Activated T-cell treated with anti-CD3 and anti-CD28 coated beads, Interleukin-2, amount 50 U/mL, for 24 hours (primary cell): ENCODE results near the gene RPS5.

Experiments
- DNase-seq: peaks from one replicate; pipeline ENCODE4 v3.0.0-alpha.2; 2020
- H3K27ac Mint-ChIP-seq: 2 replicates; pipeline ENCODE4 v1.8.0; 2020; ENCODE audit warnings: mild to moderate bottlenecking, mixed read lengths
- H3K27me3 Mint-ChIP-seq: 2 replicates; pipeline ENCODE4 v1.8.0; 2020; ENCODE audit warnings: mixed read lengths
- H3K36me3 Mint-ChIP-seq: 2 replicates; pipeline ENCODE4 v1.8.0; 2020; ENCODE audit warnings: low read depth, mixed read lengths
- H3K4me1 Mint-ChIP-seq: 2 replicates; pipeline ENCODE4 v1.8.0; 2020; ENCODE audit warnings: low read depth, mixed read lengths
- H3K4me3 Mint-ChIP-seq: 2 replicates; pipeline ENCODE4 v1.8.0; 2020; ENCODE audit warnings: mild to moderate bottlenecking, moderate library complexity, mixed read lengths
- H3K9me3 Mint-ChIP-seq: 2 replicates; pipeline ENCODE4 v1.8.0; 2020; ENCODE audit warnings: mixed read lengths

Gene RPS5

GRCh38 chr19:58388175-58388526, 1.1 kb downstream of the RPS5 start:
- peak overlapping the region; percentile 97 for H3K4me3 Mint-ChIP-seq
- no peaks in the 10 kb centered on the region for H3K27me3 Mint-ChIP-seq
- H3K9me3 Mint-ChIP-seq: no peaks in the 10 kb centered on the region
- H3K36me3 Mint-ChIP-seq: peaks cover 68% of the 10 kb centered on the region
- no peak for DNase-seq
- H3K4me1 Mint-ChIP-seq: peaks cover 47% of the 10 kb centered on the region
- peak overlapping the region; percentile 99 for H3K27ac Mint-ChIP-seq

GRCh38 chr19:58392945-58393724, 6.1 kb downstream of the RPS5 start:
- Mint-ChIP-seq H3K9me3 (no peaks in the 10 kb centered on the region), H3K36me3 (peaks cover 78% of the 10 kb centered on the region), H3K4me3 (no peak overlapping the region), H3K27ac (peak overlapping the region; percentile 13), H3K4me1 (peaks cover 50% of the 10 kb centered on the region), H3K27me3 (peaks cover 13% of the 10 kb centered on the region)
- no peak for DNase-seq

GRCh38 chr19:58393725-58394033, 6.6 kb downstream of the RPS5 start:
- Mint-ChIP-seq H3K27me3 (peaks cover 13% of the 10 kb centered on the region), H3K4me3 (no peak overlapping the region), H3K27ac (no peak overlapping the region), H3K9me3 (no peaks in the 10 kb centered on the region), H3K36me3 (peaks cover 72% of the 10 kb centered on the region), H3K4me1 (peaks cover 45% of the 10 kb centered on the region)
- DNase-seq: no peak

GRCh38 chr19:58394821-58395219, 7.8 kb downstream of the RPS5 start:
- H3K36me3 Mint-ChIP-seq: peaks cover 62% of the 10 kb centered on the region
- no peaks in the 10 kb centered on the region for H3K9me3 Mint-ChIP-seq
- no peak for DNase-seq
- H3K27me3 Mint-ChIP-seq: peaks cover 13% of the 10 kb centered on the region
- H3K27ac Mint-ChIP-seq: peak overlapping the region; percentile 31
- H3K4me1 Mint-ChIP-seq: peaks cover 38% of the 10 kb centered on the region
- no peak overlapping the region for H3K4me3 Mint-ChIP-seq

GRCh38 chr19:58395220-58395978, 8.3 kb downstream of the RPS5 start, which contains the start of gene RNF225:
Gene RNF225 (plus strand): TSS chr19:58395656. CDS start chr19:58396090, 434 bp downstream.
- H3K9me3 Mint-ChIP-seq: no peaks in the 10 kb centered on the region
- peaks cover 56% of the 10 kb centered on the region for H3K36me3 Mint-ChIP-seq
- H3K27me3 Mint-ChIP-seq: peaks cover 13% of the 10 kb centered on the region
- peaks cover 35% of the 10 kb centered on the region for H3K4me1 Mint-ChIP-seq
- peak within 1 kb of the TSS; percentile 31 for H3K27ac Mint-ChIP-seq
- DNase-seq: peak; percentile 67
- H3K4me3 Mint-ChIP-seq: no peak within 1 kb of the TSS

- Mint-ChIP-seq H3K9me3 (no peaks in the 10 kb centered on the region), H3K27me3 (peaks cover 13% of the 10 kb centered on the region), H3K4me1 (peaks cover 36% of the 10 kb centered on the region), H3K27ac (peak overlapping the region; percentile 9), H3K36me3 (peaks cover 49% of the 10 kb centered on the region), H3K4me3 (no peak overlapping the region)
- peak; percentile 62 for DNase-seq
Measured at GRCh38 chr19:58395979-58396627, 9.0 kb downstream of the RPS5 start.

- peaks cover 13% of the 10 kb centered on the region for H3K27me3 Mint-ChIP-seq
- no peak for DNase-seq
- peaks cover 38% of the 10 kb centered on the region for H3K4me1 Mint-ChIP-seq
- H3K27ac Mint-ChIP-seq: no peak overlapping the region
- peaks cover 45% of the 10 kb centered on the region for H3K36me3 Mint-ChIP-seq
- H3K4me3 Mint-ChIP-seq: no peak overlapping the region
- H3K9me3 Mint-ChIP-seq: no peaks in the 10 kb centered on the region
Measured at GRCh38 chr19:58396691-58397532, 9.8 kb downstream of the RPS5 start.

- H3K27ac Mint-ChIP-seq: no peak overlapping the region
- H3K4me3 Mint-ChIP-seq: no peak overlapping the region
- H3K36me3 Mint-ChIP-seq: peaks cover 39% of the 10 kb centered on the region
- no peaks in the 10 kb centered on the region for H3K9me3 Mint-ChIP-seq
- H3K4me1 Mint-ChIP-seq: peaks cover 40% of the 10 kb centered on the region
- peaks cover 13% of the 10 kb centered on the region for H3K27me3 Mint-ChIP-seq
- DNase-seq: no peak
Measured at GRCh38 chr19:58397533-58398037, 10.5 kb downstream of the RPS5 start.

- DNase-seq: no peak
- peaks cover 34% of the 10 kb centered on the region for H3K36me3 Mint-ChIP-seq
- no peak overlapping the region for H3K4me3 Mint-ChIP-seq
- H3K27me3 Mint-ChIP-seq: peaks cover 13% of the 10 kb centered on the region
- H3K9me3 Mint-ChIP-seq: no peaks in the 10 kb centered on the region
- no peak overlapping the region for H3K27ac Mint-ChIP-seq
- peaks cover 37% of the 10 kb centered on the region for H3K4me1 Mint-ChIP-seq
Measured at GRCh38 chr19:58398087-58398486, 11.0 kb downstream of the RPS5 start.

- no peak for DNase-seq
- Mint-ChIP-seq H3K4me1 (peaks cover 36% of the 10 kb centered on the region), H3K27me3 (peaks cover 13% of the 10 kb centered on the region), H3K4me3 (no peak overlapping the region), H3K27ac (no peak overlapping the region), H3K36me3 (peaks cover 29% of the 10 kb centered on the region), H3K9me3 (no peaks in the 10 kb centered on the region)
Measured at GRCh38 chr19:58398545-58398944, 11.5 kb downstream of the RPS5 start.

- peak overlapping the region; percentile 78 for H3K27ac Mint-ChIP-seq
- peaks cover 29% of the 10 kb centered on the region for H3K4me1 Mint-ChIP-seq
- H3K27me3 Mint-ChIP-seq: peaks cover 13% of the 10 kb centered on the region
- H3K4me3 Mint-ChIP-seq: no peak overlapping the region
- H3K36me3 Mint-ChIP-seq: peaks cover 16% of the 10 kb centered on the region
- no peak for DNase-seq
- H3K9me3 Mint-ChIP-seq: no peaks in the 10 kb centered on the region
Measured at GRCh38 chr19:58399903-58400302, 12.8 kb downstream of the RPS5 start.

- H3K27me3 Mint-ChIP-seq: peaks cover 13% of the 10 kb centered on the region
- no peaks in the 10 kb centered on the region for H3K9me3 Mint-ChIP-seq
- no peak for DNase-seq
- peaks cover 11% of the 10 kb centered on the region for H3K36me3 Mint-ChIP-seq
- H3K4me3 Mint-ChIP-seq: peak overlapping the region; percentile 84
- peak overlapping the region; percentile 95 for H3K27ac Mint-ChIP-seq
- peaks cover 29% of the 10 kb centered on the region for H3K4me1 Mint-ChIP-seq
Measured at GRCh38 chr19:58400316-58400915, 13.3 kb downstream of the RPS5 start.

GRCh38 chr19:58400916-58401839, 14.1 kb downstream of the RPS5 start:
- peak overlapping the region; percentile 95 for H3K27ac Mint-ChIP-seq
- peaks cover 13% of the 10 kb centered on the region for H3K27me3 Mint-ChIP-seq
- peak overlapping the region; percentile 84 for H3K4me3 Mint-ChIP-seq
- DNase-seq: peak; percentile 98
- peaks cover 25% of the 10 kb centered on the region for H3K4me1 Mint-ChIP-seq
- H3K36me3 Mint-ChIP-seq: peaks cover 3% of the 10 kb centered on the region
- H3K9me3 Mint-ChIP-seq: no peaks in the 10 kb centered on the region
